Stimulated activated naive CD4-positive, alpha-beta T cell treated with Interleukin-2 at 50 U/mL for 16 hours (primary cell): Measurements from ENCODE around the gene OR11A1.

Experiments used
- DNase-seq: peaks from one replicate; lab custom pipeline; 2025; lab: John Stamatoyannopoulos, UW

The OR11A1 gene

GRCh38 chr6:29388533-29388932 is 68.3 kb downstream of the OR11A1 start:
- no peak for DNase-seq

GRCh38 chr6:29376003-29376402 is 80.9 kb downstream of the OR11A1 start:
- no peak for DNase-seq
